ENCODE results near the gene UNC13D.

DNA sequence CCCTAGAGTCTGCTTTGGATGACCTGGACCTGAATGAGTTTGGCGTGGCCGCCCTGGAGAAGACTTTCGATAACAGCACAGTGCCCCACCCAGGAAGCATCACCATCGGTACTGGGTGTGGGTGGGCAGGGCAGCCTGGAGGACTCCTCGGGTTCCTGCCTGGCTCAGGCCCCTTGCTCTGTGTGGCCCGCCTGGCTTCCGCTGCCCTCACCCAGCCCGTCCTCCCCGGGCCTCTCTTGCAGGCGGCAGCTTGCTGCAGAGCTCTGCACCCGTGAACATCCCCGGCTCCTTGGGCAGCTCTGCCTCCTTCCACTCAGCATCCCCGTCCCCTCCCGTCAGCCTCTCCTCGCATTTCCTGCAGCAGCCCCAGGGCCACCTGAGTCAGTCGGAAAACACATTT is 24.5 kb downstream of the UNC13D start:
- TF ChIP-seq, protein P1, sequence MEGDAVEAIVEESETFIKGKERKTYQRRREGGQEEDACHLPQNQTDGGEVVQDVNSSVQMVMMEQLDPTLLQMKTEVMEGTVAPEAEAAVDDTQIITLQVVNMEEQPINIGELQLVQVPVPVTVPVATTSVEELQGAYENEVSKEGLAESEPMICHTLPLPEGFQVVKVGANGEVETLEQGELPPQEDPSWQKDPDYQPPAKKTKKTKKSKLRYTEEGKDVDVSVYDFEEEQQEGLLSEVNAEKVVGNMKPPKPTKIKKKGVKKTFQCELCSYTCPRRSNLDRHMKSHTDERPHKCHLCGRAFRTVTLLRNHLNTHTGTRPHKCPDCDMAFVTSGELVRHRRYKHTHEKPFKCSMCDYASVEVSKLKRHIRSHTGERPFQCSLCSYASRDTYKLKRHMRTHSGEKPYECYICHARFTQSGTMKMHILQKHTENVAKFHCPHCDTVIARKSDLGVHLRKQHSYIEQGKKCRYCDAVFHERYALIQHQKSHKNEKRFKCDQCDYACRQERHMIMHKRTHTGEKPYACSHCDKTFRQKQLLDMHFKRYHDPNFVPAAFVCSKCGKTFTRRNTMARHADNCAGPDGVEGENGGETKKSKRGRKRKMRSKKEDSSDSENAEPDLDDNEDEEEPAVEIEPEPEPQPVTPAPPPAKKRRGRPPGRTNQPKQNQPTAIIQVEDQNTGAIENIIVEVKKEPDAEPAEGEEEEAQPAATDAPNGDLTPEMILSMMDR (IDR thresholded peaks at IDR 0.05): no peak
- TF ChIP-seq POLR2A (IDR thresholded peaks at IDR 0.05): no peak

Data from sigmoid colon (tissue), 3 donors.